Adrenal gland (tissue), 12 donors: ENCODE results near the gene CMTM8. TPM values are rescaled to one million over a fixed set of nuclear protein-coding genes. Genes with fewer than 3 reads are reported as not detected.
A peak's percentile ranks its signal among the peaks of the same experiment; 100 is the strongest.

Source experiments
- DNase-seq, 7 donors: peaks; one replicate each; pipeline ENCODE4 v3.0.0-alpha.2; 2019 to 2020
- H3K27ac ChIP-seq, 5 donors: fragments of 200-600 bp; sonication (generic) in 4 of 5; 1 replicate in 3 of 5; 2 replicates in 2 of 5; pipeline versions ENCODE4 v1.5.1 to v1.8.0; 2016 to 2020; ENCODE audit warnings: mild to moderate bottlenecking in 1 of 5
- H3K27me3 ChIP-seq: fragments of 200-600 bp; 2 replicates; pipeline ENCODE4 v1.8.0; 2021
- H3K36me3 ChIP-seq, 2 donors: fragments of 200-600 bp; replicated peaks in 1 of 2; 1 replicate in 1 of 2; 2 replicates in 1 of 2; pipeline versions ENCODE4 v1.5.1 to v1.8.0; 2018 to 2022
- H3K4me1 ChIP-seq, 2 donors: fragments of 200-600 bp; replicated peaks in 1 of 2; 1 replicate in 1 of 2; 2 replicates in 1 of 2; pipeline versions ENCODE4 v1.5.1 to v1.8.0; 2018 to 2021
- H3K4me3 ChIP-seq, 4 donors: fragments of 200-600 bp; sonication (generic) in 3 of 4; one replicate each; pipeline ENCODE4 v1.5.1; 2016 to 2018
- H3K9me3 ChIP-seq, 3 donors: fragments of 200-600 bp; sonication (generic) in 1 of 3; replicated peaks in 1 of 3; 1 replicate in 2 of 3; 2 replicates in 1 of 3; pipeline versions ENCODE4 v1.5.1 to v1.8.0; 2016 to 2021
- CTCF ChIP-seq, 6 experiments: fragments of 450-650 bp in 4 of 6; fragments of 200-600 bp in 2 of 6; sonication (generic) in 1 of 6; IDR thresholded peaks; 1 replicate in 5 of 6; 2 replicates in 1 of 6; pipeline versions ENCODE4 v1.5.1 to v1.8.0; 2016 to 2021; ENCODE audit warnings: antibody characterized with exemption in 6 of 6, mild to moderate bottlenecking in 2 of 6, moderate library complexity in 1 of 6
- POLR2A ChIP-seq, 2 donors: fragments of 450-650 bp; IDR thresholded peaks; one replicate each; pipeline ENCODE4 v1.6.1; 2017; ENCODE audit warnings: antibody characterized with exemption in 2 of 2, mild to moderate bottlenecking in 2 of 2, moderate library complexity in 1 of 2
- WGBS, 4 donors: extraction: QIAGEN DNeasy Blood & Tissue Kit in 2 of 4; methylation state at CpG; one replicate each; pipeline versions ENCODE4 v1.1.5 to v1.1.7; 2013 to 2017; 5-methylcytosine and 5-hydroxymethylcytosine counted together
- intact Hi-C, 2 donors: fragments of 100-400 bp; cut with DNase I; formaldehyde crosslinking; loops; one replicate each; pipeline versions ENCODE4 v1.14.1 to v1.15.0; 2022 to 2023
- polyA plus RNA-seq, 3 donors: library from polyadenylated mRNA; stranded (reverse); fragments of 200-250 nt in 2 of 3; fragments of 350-450 nt in 1 of 3; fragmentation: Illumina TruSeq in 1 of 3; extraction: RNeasy Lipid Tissue Mini Kit (QIAGEN cat#74804) in 1 of 3; gene quantifications; one replicate each; pipeline ENCODE4 v1.2.3, GENCODE V29; 2013 to 2014
- total RNA-seq, 9 donors: library from RNA; depleted of rRNA in 4 of 9; stranded (reverse); fragments of >200 nt in 4 of 9; fragments of 120-200 nt in 1 of 9; fragmentation: NEBNext Ultra II Directional in 1 of 9; extraction: Animal tissue kit (Norgen Biotek cat#: 25700) in 1 of 9; gene quantifications; one replicate each; pipeline versions ENCODE4 v1.1.0 to v1.2.4, GENCODE V29; 2013 to 2023
- donor health status: healthy with polysubstance abuse.
- donor health status: Bipolar disorder and iron deficiency.
- donor health status: DM: yes; HTN: yes; CAD: no.
- donor health status: DM: no; HTN: no; CAD: no.
- donor health status: DM: no; HTN: no; CAD: no.
- donor health status: DM: yes; HTN: yes; CAD: no.

Gene CMTM8
- total and polyA plus RNA-seq, 12 donors, result 3.3 to 24.1 (median 16.0) TPM

- intact Hi-C loops, result no loop called here
These were observed 154.2 kb downstream of the CMTM8 start for GRCh38 chr3:32392536-32393302.

DNA sequence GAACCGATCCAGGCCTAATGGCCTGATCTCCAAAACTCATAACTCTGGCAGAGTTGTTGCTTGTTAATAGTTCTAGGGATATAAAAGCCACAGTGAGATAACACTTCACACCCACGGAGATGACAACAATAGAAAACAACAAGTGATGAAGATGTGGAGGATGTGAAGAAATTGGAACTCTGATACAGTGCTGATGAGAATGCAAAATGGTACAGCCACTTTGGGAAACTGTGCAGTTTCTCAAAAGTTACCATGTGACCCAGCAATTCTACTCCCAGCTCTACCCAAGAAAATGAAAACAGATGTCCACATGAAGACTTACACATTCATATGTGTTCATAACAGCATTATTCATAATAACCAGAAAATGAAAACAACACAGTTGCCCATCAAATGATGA is 157.0 kb downstream of the CMTM8 start:
- no peak overlapping the region for H3K27ac ChIP-seq
- no peaks in the 10 kb centered on the region for H3K36me3 ChIP-seq
- H3K4me3 ChIP-seq, result no peak overlapping the region
- intact Hi-C loops, result no loop called here
- 60 to 80% (median 68%) methylated on average over 2 of the region's 2 CpGs for WGBS, 4 donors
- no peaks in the 10 kb centered on the region for H3K9me3 ChIP-seq
- no peaks in the 10 kb centered on the region for H3K27me3 ChIP-seq
- peaks cover 0 to 4% of the 10 kb centered on the region in 2 donors for H3K4me1 ChIP-seq
- no peak for DNase-seq
- TF ChIP-seq POLR2A (IDR thresholded peaks at IDR 0.05) (no peak), CTCF (IDR thresholded peaks at IDR 0.05) (no peak)

More at GRCh38 chr3:32392536-32393302, 154.2 kb downstream of the CMTM8 start:
- no peaks in the 10 kb centered on the region for H3K36me3 ChIP-seq
- 31 to 48% (median 38%) methylated on average over 10 to 18 of the region's 18 CpGs for WGBS, 4 donors
- DNase-seq, result peak; percentile 45 to 81 (median 73)
- no peaks in the 10 kb centered on the region for H3K27me3 ChIP-seq
- peak overlapping the region; percentile 20 to 98 (median 58) for H3K4me3 ChIP-seq
- H3K9me3 ChIP-seq, result no peaks in the 10 kb centered on the region
- peak overlapping the region in 4 of 5 donors; percentile 65 to 92 (median 77) for H3K27ac ChIP-seq
- TF ChIP-seq CTCF (IDR thresholded peaks at IDR 0.05), result no peak
- TF ChIP-seq POLR2A (IDR thresholded peaks at IDR 0.05), result peak in 1 of 2 donors; percentile 42
- H3K4me1 ChIP-seq, result peaks cover 0 to 3% of the 10 kb centered on the region in 2 donors

GRCh38 chr3:32397941-32398340 is 159.5 kb downstream of the CMTM8 start:
- 45 to 70% (median 51%) methylated on average over 2 of the region's 2 CpGs for WGBS, 4 donors
- Histone ChIP-seq H3K36me3 (no peaks in the 10 kb centered on the region), H3K4me3 (no peak overlapping the region), H3K27ac (peak overlapping the region in 2 of 5 donors; percentile 15 to 60), H3K27me3 (no peaks in the 10 kb centered on the region), H3K9me3 (no peaks in the 10 kb centered on the region), H3K4me1 (peaks cover 13 to 14% of the 10 kb centered on the region in 2 donors)
- intact Hi-C loops, result no loop called here
- TF ChIP-seq POLR2A (IDR thresholded peaks at IDR 0.05) (no peak), CTCF (IDR thresholded peaks at IDR 0.05) (no peak)
- no peak for DNase-seq

DNA sequence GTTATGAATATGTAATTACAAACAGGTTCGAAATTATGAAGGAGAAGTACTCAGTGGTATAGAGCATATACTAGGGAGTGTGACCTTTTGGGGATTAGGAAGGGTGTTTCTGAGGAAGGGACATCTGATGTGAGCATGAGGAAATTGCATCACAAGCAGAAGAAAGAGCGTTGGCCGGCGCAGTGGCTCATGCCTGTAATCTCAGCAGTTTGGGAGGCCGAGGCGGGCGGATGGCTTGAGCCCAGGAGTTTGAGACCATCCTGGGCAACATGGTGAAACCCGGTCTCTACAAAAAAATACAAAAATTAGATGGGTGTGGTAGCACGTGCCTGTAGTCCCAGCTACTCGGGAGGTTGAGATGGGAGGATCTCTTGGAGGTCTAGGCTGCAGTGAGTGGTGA is 160.1 kb downstream of the CMTM8 start:
- intact Hi-C loops, result no loop called here

More for the DNA sequence above, 160.1 kb downstream of the CMTM8 start:
- 40 to 60% (median 53%) methylated on average over 10 of the region's 10 CpGs for WGBS, 4 donors
- Histone ChIP-seq H3K4me3 (no peak overlapping the region), H3K27ac (peak overlapping the region in 2 of 5 donors; percentile 15 to 60), H3K36me3 (no peaks in the 10 kb centered on the region), H3K27me3 (no peaks in the 10 kb centered on the region), H3K4me1 (peaks cover 13 to 14% of the 10 kb centered on the region in 2 donors), H3K9me3 (no peaks in the 10 kb centered on the region)
- peak in 3 of 7 donors; percentile 41 to 60 (median 56) for DNase-seq
- no peak for TF ChIP-seq POLR2A (IDR thresholded peaks at IDR 0.05)
- TF ChIP-seq CTCF (IDR thresholded peaks at IDR 0.05), result no peak
